Astrocyte of the spinal cord (primary cell): ENCODE measurements around the gene SUCNR1.

Experiments used
- DNase-seq: peaks from one replicate; pipeline ENCODE4 v3.0.0; 2011; ENCODE audit warnings: low read depth, low spot score
- H3K4me3 ChIP-seq: 2 replicates; pipeline ENCODE4 v1.5.1; 2011; ENCODE audit warnings: low read depth, mild to moderate bottlenecking, low read length, moderate library complexity
- in situ Hi-C: cut with HindIII; loops from 2 replicates; pipeline ENCODE4 v1.10.0; 2017; ENCODE audit warnings: low sequenced_read_pairs
- TF ChIP-seq, protein P1 (sequence below): IDR thresholded peaks from 2 replicates; pipeline ENCODE4 v1.5.1; 2012; ENCODE audit warnings: low read depth, mild to moderate bottlenecking, low read length, inconsistent platforms

SUCNR1 gene

DNA sequence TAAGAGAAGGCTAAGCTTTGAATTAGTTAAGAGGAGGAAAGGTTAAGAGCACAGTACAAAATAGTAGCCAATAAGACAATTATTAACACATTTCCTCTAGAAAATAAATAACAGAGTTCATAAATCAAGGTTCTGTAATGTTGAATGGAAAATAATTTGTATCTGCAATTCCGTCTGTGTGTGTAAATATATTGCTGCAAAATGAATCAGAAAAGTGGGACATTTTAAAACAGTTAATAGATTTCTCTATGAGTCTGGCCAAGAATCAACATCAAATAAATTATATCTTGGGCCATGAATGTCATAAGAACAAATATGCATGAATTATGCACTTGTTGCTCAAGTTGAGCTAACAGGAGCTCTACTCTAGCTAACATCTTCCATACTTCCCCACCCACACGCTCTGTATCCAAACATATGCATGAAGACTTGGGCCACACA, 14.2 kb upstream of the SUCNR1 start:
- H3K4me3 ChIP-seq: no peak overlapping the region
- in situ Hi-C loops: no loop called here
- no peak for DNase-seq
- TF ChIP-seq, protein P1, sequence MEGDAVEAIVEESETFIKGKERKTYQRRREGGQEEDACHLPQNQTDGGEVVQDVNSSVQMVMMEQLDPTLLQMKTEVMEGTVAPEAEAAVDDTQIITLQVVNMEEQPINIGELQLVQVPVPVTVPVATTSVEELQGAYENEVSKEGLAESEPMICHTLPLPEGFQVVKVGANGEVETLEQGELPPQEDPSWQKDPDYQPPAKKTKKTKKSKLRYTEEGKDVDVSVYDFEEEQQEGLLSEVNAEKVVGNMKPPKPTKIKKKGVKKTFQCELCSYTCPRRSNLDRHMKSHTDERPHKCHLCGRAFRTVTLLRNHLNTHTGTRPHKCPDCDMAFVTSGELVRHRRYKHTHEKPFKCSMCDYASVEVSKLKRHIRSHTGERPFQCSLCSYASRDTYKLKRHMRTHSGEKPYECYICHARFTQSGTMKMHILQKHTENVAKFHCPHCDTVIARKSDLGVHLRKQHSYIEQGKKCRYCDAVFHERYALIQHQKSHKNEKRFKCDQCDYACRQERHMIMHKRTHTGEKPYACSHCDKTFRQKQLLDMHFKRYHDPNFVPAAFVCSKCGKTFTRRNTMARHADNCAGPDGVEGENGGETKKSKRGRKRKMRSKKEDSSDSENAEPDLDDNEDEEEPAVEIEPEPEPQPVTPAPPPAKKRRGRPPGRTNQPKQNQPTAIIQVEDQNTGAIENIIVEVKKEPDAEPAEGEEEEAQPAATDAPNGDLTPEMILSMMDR: no peak

DNA sequence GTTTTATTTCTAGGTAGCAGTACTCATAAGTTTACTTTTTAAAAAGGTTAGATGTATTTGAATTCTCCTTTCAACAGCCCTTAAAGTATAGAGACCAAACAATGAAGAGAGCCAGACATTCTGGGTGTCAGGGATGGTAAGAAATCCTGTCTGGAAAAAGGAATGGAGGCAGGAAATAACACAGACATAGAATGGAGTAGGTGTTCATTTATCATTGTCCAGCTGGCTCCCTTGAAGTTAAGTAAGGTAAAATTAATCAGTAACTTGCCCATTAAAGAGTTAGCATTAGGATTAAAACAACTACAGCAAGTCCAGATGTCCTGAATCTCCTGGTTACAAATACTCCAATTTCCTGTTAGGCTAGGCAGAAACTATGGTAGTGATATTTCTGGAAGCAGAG, 13.5 kb upstream of the SUCNR1 start:
- in situ Hi-C loops: no loop called here
- no peak overlapping the region for H3K4me3 ChIP-seq
- TF ChIP-seq, protein P1: no peak
- DNase-seq: no peak

DNA sequence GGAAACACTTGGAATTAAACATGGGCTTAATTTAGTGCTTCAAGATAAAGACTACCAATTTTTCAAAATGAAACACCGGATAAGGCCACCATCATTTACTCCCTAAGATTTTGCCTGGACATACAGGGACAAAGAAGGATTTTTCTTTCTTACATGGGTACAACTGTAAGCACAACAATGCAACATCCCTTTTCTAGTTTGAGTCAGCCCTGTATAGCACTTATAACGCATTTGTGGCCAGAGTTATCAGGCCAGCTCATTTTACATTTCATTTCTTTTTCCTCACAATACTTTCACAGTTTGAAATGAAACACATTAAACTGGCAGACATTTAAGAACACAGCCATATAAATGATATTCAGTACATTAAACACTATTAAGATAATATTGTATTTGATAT, 9.8 kb upstream of the SUCNR1 start:
- no peak overlapping the region for H3K4me3 ChIP-seq
- DNase-seq: peak; percentile 49
- TF ChIP-seq, protein P1: no peak
- in situ Hi-C loops: no loop called here

DNA sequence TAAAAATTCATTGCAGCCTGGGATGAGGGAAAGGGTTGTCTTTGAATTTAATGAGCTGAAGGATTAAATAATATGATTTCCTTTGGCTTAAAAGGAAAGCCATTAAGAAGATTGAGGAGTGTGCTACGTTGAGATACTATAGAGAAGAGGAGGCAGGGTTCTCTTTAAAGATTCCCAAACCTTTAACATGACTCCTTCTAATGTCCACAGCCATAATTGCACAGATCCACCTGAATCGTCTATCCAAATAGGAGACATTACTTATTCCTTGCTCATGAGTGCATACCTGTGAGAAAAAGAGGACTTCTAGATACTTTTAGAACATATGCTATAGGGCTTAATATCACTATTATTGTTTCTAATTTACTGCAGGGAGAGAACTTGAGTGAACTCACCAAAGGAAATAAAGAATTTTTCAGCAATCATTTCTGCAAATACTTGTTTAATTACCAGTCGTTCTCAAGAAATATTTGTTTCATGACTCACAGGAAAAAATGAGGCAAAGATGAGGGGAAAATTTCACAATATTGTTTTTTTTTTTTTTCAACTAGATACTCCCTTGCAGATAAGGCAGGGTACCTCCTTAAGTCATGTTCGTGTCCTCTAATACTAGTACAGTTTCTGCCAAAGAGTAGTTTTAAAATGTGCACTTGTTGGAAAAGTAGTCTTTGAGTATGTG, 8.9 kb upstream of the SUCNR1 start:
- in situ Hi-C loops: no loop called here
- peak; percentile 67 for DNase-seq
- no peak overlapping the region for H3K4me3 ChIP-seq
- TF ChIP-seq, protein P1: no peak

DNA sequence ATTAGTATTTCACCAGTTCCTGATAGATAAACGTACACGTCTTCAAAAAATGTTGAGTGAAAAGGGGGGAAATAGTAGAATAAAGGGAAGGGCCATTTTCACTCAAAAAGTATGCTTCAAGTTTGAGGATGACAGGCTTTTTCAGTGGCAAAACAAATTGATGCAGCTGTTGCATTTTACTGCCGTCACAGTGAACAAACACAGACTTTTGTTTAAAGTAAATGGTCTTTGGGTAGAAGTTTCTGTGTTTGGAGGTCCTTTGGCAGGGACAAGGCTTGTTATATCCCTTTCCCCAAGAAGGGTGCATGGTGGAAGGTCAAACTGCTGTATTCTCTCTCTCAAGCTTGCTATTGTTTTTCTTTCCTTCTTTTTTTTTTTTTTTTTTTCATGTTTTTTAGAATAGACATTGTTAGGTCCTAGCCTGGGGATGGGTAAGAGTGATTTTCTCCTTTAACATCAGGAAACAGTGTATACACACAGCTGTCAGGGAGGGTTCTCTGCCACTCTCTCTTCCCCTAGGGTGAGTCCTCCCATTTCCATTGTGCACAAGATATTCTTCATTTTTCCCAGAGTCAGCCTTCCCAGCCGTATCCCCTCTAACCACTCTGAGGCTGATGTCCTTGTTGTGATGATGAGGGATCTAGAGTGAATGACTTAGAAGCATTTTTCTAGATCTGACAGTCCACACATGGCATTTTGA, 6.6 kb upstream of the SUCNR1 start:
- TF ChIP-seq, protein P1: no peak
- in situ Hi-C loops: no loop called here
- DNase-seq: peak; percentile 5
- H3K4me3 ChIP-seq: no peak overlapping the region

DNA sequence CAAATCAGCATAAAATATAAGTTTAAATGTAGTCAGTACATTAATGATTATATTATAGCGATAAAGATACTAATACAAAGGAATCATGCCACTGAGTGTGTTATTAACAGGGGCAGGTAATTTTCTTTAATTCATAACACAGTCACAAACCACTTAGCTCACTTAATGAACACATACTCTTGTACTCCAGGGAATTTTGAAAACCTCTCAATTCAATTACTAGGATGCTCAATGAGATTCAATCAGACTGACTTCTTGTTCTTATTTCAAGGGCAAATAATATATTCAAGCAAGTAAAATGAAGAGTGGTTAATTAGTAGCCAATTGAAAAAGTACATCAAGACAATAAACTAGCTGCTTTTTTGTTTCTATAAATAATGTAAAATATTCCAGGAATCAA, 5.8 kb upstream of the SUCNR1 start:
- H3K4me3 ChIP-seq: no peak overlapping the region
- no peak for DNase-seq
- TF ChIP-seq, protein P1: no peak
- in situ Hi-C loops: no loop called here
